ENCODE results near the gene NPIPA1.
"Not testable (repeated sequence)": the region's sequence is repeated elsewhere in the genome, so short reads cannot be mapped to it uniquely, and the experiment has no call there.

NPIPA1 gene

DNA sequence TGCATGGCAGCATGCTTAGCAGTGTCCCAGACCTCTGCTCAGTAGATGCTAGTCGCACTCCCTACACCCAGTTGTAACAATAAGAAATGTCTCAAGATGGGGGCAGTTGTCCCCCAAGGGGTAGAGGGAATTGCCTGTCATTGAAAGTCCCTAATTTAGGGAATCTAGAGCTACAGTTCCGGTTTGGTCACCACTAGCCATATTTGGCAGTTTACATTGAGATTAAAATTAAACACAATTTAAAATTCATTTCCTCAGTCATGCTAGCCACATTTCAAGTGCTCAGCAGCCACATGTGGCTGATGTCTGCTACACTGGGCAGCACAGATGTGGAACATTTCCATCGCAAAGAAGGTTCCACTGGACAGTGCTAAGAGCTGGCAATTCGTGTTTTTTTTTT, 41.7 kb downstream of the NPIPA1 start:
- DNase-seq: not testable (repeated sequence)

DNA sequence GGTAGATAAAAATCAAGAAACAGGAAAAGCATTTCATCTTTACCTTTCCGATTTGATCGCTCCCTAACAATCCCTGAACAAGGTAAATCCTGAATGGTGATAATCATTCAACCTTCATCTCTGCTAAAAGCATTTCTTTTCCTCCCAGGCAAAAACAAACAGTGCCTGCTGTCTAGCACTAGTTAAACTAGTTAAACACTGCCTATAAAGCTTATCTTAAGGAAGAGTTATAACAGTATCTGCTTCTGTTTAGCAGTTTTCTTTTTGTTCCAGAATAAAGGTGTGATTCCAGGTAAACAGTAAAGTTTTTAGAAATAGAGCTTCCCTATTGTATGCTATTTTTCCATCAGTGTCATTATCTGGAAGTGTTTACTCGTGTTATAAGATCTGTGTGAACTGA, 44.0 kb downstream of the NPIPA1 start:
- not testable (repeated sequence) for DNase-seq

DNA sequence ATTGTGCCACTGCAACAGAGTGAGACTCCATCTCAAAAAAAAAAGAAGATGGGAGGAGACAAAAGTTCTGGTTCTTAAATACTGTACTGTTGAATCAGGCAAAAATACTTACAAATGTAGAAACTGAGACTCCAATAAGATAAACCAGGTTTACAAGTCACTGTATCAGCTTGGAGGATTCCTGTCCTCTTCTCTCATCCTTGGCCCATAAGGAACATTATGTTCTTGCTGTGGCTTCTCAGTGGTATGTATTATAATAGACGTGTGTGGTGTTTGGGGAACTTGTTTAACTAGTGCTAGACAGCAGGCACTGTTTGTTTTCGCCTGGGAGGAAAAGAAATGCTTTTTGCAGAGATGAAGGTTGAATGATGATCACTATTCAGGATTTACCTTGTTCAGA, 45.3 kb downstream of the NPIPA1 start:
- not testable (repeated sequence) for DNase-seq

DNA sequence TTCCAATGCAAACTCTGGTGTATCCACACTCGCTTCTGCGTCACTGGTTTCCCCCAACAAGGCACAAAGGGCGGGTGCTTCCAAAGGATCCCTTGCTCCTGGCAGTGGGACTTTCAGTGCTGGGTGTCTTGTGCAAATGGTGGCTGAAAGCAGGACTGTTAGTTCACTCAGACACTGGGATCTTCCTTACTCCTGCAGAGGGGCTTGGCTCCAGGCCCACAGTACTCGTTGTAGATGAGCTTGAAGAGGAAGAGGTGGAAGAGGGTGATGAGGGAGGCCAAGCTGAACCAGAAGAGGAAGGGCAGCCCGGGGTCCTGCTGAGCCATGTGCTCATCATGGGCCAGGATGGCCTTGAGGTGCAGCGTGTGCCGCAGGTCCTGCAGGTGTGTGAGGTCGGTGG, 50.8 kb downstream of the NPIPA1 start:
- DNase-seq: not testable (repeated sequence)

DNA sequence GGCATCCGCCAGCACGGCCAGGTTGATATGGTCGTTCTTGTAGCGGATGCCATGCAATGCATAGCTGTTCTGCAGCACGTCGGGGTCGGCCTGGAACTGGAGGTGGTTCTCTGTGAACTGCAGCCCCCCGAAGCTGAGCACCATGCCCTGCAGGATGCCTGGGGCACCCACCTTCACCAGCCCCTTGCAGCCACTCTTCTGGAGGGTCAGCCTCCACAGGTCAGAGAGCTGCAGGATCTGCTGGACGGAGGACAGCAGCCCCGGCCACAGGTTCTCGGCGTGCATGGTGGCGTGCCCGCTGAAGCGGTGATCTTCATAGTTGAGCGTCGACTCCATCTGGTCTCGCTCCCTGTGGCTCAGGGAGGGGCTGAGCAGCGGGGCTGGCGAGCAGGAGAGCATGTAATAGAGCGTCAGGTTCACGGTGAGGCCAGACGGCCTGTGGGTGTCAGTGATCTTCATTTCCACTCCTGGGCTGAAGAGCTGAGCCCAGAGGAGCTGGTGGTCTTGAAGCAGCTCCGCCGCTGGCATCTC, 51.5 kb downstream of the NPIPA1 start:
- not testable (repeated sequence) for DNase-seq

DNA sequence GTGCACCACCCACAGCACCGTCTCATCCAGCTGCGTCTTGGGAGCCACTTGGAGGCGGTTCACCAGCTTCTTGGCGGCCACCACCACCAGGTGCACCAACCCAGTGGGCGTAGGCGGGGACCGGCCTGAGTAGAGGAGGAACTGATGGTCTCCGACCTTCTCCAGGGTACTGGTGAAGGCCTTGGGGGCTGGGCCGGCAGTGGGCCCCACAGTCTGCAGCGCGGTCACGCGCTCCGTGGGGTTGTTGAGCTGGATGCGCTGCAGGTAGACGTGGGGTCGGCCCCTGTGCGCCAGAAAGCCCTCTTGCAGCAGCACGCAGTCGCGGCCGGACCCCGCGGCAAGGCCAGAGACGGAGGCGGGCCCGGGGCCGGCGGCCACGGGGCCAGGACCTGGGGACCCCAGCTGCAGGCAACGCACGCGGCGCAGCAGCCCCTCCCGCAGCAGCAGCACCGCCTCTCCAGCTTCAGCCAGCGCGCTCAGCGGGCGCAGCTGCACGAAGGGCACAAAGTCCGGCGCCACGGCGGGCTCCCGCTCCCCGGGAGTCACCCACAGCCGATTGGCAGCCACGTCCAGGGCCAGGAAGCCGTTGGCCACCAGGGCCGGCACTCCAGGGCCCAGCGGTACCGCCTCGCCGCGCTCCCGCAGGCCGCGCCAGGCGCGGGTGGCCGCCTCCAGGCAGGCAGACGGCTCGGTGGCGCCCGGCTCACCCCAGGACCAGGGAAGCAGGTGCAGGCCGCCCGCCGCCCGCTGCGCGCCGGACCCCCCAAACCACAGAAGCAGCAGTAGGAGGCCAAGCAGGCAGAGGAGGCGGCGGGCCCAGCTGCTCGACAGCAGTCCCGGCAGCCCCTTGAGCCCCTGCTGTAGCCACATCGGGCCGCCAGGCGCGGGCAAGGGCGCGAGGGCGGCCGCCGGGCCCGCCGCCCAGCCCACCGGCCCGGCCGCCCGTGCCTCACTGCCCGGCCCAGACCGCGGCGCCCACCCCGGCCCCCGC, 52.3 kb downstream of the NPIPA1 start:
- not testable (repeated sequence) for DNase-seq

DNA sequence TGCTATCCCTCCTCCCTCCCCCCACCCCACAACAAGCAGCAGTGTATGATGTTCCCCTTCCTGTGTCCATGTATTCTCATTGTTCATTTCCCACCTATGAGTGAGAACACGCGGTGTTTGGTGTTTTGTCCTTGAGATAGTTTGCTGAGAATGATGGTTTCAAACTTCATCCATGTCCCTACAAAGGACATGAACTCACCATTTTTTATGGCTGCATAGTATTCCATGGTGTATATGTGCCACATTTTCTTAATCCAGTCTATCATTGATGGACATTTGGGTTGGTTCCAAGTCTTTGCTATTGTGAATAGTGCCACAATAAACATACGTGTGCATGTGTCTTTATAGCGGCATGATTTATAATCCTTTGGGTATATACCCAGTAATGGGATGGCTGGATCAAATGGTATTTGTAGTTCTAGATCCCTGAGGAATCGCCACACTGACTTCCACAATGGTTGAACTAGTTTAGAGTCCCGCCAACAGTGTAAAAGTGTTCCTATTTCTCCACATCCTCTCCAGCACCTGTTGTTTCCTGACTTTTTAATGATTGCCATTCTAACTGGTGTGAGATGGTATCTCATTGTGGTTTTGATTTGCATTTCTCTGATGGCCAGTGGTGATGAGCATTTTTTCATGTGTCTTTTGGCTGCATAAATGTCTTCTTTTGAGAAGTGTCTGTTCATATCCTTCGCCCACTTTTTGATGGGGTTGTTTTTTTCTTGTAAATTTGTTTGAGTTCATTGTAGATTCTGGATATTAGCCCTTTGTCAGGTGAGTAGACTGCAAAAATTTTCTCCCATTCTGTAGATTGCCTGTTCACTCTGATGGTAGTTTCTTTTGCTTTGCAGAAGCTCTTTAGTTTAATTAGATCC, 56.3 kb downstream of the NPIPA1 start:
- not testable (repeated sequence) for DNase-seq

DNA sequence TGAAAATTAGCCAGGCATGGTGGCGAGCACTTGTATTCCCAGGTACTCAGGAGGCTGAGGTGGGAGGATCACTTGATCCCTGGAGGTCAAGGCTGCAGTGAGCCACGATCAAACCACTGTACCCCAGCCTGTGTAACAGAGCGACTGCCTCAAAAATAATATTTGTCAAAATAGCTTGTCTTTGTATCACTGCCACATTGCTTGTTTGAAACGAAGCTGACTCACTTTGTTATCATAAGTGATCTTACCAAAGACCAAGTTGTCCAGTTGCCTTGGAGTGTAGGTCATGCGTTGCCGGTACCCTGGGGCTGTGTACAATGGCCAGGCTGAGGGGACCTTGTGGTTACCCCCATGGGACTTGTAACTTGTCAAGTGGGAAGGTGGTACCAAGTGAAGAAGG, 59.5 kb downstream of the NPIPA1 start:
- DNase-seq: not testable (repeated sequence)

DNA sequence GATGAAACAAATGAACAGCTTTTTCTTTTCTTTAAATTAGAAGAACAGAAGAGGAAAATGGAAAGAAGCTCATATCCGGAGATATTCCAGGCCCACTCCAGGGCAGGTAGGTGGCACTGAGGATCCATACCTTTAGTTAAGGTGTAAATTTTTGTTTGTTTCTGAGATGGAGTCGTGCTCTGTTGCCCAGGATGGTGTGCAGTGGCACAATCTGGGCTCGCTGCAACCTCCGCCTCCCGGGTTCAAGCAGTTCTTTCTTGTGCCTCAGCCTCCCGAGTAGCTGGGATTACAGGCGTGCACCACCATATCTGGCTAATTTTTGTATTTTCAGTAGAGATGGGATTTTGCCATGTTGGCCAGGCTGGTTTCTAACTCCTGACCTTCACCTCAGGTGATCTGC, 61.1 kb downstream of the NPIPA1 start:
- not testable (repeated sequence) for DNase-seq

DNA sequence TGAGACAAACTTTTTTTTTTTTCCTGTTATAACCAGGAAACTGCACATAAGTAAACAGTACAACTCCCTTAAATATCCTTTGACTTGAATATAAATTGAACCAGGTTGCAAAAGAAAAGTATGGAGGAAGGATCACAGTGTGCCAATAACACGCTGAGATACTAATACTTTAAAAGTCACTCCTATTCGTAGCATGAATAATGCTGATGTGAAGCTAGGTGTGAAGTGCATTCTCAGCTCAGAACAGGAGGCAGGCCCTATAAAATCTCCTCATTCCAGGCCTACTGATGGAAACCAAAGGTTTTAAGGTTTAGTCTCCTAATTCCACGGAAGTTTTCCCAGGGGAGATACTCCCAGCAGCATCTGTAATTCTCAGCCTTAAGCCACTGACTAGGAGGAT, 62.6 kb downstream of the NPIPA1 start:
- not testable (repeated sequence) for DNase-seq
